H4 (cell line): ENCODE results near the gene ZNF534. TPM values are rescaled to one million over a fixed set of nuclear protein-coding genes. Genes with fewer than 3 reads are reported as not detected.
A peak's percentile ranks its signal among the peaks of the same experiment; 100 is the strongest.
"Not testable (repeated sequence)": the region's sequence is repeated elsewhere in the genome, so short reads cannot be mapped to it uniquely, and the experiment has no call there.

Experiments used
- DNase-seq: peaks from one replicate; pipeline ENCODE4 v3.0.0-alpha.2; 2015; ENCODE audit warnings: low spot score
- total RNA-seq: library from RNA; depleted of rRNA; stranded (reverse); fragments of >200 nt; shearing (Covaris generic); gene quantifications from 2 replicates; pipeline ENCODE4 v1.2.3, GENCODE V29; 2014; rRNA removed

Gene ZNF534
- total RNA-seq, result not detected in 2 replicates

GRCh38 chr19:52428937-52429336 lies at the start of gene ZNF534:
TSS of gene ZNF534 (plus strand) at chr19:52429148. CDS start at chr19:52431475, 2,327 bp downstream.
- no peak for DNase-seq

- no peak for DNase-seq
These were observed 37.8 kb upstream of the ZNF534 start for GRCh38 chr19:52391135-52391534.

- DNase-seq, result peak; percentile 93
These were observed 31.5 kb upstream of the ZNF534 start, which contains the start of gene ZNF528 for GRCh38 chr19:52397310-52398080. TSS of gene ZNF528 (plus strand) at chr19:52397849. CDS start at chr19:52402014, 4,165 bp downstream.

GRCh38 chr19:52398081-52398441 lies 30.9 kb upstream of the ZNF534 start:
- DNase-seq, result no peak

GRCh38 chr19:52410276-52410675 lies 18.7 kb upstream of the ZNF534 start:
- no peak for DNase-seq

- DNase-seq, result no peak
These were observed 13.2 kb upstream of the ZNF534 start for GRCh38 chr19:52415711-52416110.

GRCh38 chr19:52442179-52442578 lies 13.2 kb downstream of the ZNF534 start:
- DNase-seq, result no peak

- DNase-seq, result no peak
These were observed 15.6 kb downstream of the ZNF534 start for GRCh38 chr19:52444506-52444905.

GRCh38 chr19:52451241-52451640 lies 22.3 kb downstream of the ZNF534 start:
- no peak for DNase-seq

GRCh38 chr19:52453324-52454094 lies 24.6 kb downstream of the ZNF534 start, which contains the start of gene ZNF578:
TSS of gene ZNF578 (plus strand) at chr19:52453553. CDS start at chr19:52501846, 48,293 bp downstream.
- peak; percentile 74 for DNase-seq

- no peak for DNase-seq
These were observed 36.0 kb downstream of the ZNF534 start for GRCh38 chr19:52464798-52465470.

GRCh38 chr19:52473655-52474350 lies 44.9 kb downstream of the ZNF534 start:
- no peak for DNase-seq

- DNase-seq, result no peak
These were observed 45.6 kb downstream of the ZNF534 start for GRCh38 chr19:52474351-52475127.

GRCh38 chr19:52484111-52484743 lies 55.3 kb downstream of the ZNF534 start:
- DNase-seq, result not testable (repeated sequence)

GRCh38 chr19:52485064-52485463 lies 56.1 kb downstream of the ZNF534 start:
- DNase-seq, result not testable (repeated sequence)

GRCh38 chr19:52485561-52486240 lies 56.8 kb downstream of the ZNF534 start:
- DNase-seq, result not testable (repeated sequence)

GRCh38 chr19:52492201-52492993 lies 63.4 kb downstream of the ZNF534 start:
- no peak for DNase-seq

- DNase-seq, result no peak
These were observed 64.1 kb downstream of the ZNF534 start for GRCh38 chr19:52492994-52493470.

GRCh38 chr19:52494518-52494917 lies 65.6 kb downstream of the ZNF534 start:
- peak; percentile 12 for DNase-seq
